ENCODE results near the gene HHAT. TPM values are rescaled to one million over a fixed set of nuclear protein-coding genes. Genes with fewer than 3 reads are reported as not detected.

The HHAT gene
- total and polyA plus RNA-seq, 12 donors = 0.81 to 4.3 (median 2.6) TPM

DNA sequence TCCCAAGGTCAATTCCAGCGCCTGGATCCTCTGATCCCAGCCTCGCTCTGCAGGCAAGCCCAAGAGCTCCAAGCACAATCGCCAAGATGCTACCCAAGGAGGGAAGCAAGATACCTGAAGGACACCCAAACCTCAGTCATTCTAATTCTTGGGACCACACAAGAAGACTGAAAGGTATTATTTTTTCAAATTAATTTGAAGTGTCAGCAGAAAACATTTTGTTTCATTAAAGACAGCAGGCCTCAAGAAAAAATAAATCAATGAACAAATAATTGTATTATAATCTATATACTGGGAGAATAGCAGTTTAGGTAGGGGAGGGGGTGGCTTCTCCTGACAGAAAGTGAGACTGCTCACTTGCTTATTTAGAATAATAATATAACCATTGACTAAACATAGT, 347.8 kb downstream of the HHAT start:
- WGBS, 2 donors = 95 to 100% methylated on average over 3 of the region's 3 CpGs
- ATAC-seq (no peak), DNase-seq (no peak)
- intact Hi-C loops (cut with DNase I) = no loop called here
- no peak overlapping the region for H3K27ac ChIP-seq
- H3K36me3 ChIP-seq = peaks cover 0 to 4% (median 0%) of the 10 kb centered on the region in 9 donors
- H3K27me3 ChIP-seq = no peaks in the 10 kb centered on the region
- TF ChIP-seq, protein P1, sequence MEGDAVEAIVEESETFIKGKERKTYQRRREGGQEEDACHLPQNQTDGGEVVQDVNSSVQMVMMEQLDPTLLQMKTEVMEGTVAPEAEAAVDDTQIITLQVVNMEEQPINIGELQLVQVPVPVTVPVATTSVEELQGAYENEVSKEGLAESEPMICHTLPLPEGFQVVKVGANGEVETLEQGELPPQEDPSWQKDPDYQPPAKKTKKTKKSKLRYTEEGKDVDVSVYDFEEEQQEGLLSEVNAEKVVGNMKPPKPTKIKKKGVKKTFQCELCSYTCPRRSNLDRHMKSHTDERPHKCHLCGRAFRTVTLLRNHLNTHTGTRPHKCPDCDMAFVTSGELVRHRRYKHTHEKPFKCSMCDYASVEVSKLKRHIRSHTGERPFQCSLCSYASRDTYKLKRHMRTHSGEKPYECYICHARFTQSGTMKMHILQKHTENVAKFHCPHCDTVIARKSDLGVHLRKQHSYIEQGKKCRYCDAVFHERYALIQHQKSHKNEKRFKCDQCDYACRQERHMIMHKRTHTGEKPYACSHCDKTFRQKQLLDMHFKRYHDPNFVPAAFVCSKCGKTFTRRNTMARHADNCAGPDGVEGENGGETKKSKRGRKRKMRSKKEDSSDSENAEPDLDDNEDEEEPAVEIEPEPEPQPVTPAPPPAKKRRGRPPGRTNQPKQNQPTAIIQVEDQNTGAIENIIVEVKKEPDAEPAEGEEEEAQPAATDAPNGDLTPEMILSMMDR (IDR thresholded peaks at IDR 0.05) = no peak
- H3K4me3 ChIP-seq = no peak overlapping the region
- peaks cover 0 to 4% (median 0%) of the 10 kb centered on the region in 9 donors for H3K4me1 ChIP-seq
- H3K9me3 ChIP-seq = peaks cover 0 to 3% (median 0%) of the 10 kb centered on the region in 11 donors

DNA sequence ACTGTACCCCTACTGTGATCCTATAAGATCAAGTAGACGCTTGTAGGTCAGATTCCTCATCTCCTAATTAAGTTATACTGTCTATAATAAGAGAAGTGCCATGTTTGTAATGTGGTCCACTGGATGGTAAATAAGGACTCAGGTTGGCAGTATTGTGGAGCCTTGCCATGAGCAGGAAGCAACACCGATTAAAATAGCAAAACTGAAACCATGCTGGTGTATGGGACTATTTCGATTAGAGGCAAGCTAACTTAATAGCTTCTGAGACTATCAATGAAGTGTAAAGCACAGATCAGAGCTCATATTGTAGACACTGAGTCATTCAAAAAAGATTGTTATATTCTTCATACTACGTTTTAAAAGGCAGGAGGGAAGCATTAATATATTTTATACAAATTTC, 348.8 kb downstream of the HHAT start:
- Histone ChIP-seq H3K27me3 (no peaks in the 10 kb centered on the region), H3K4me1 (peaks cover 0 to 4% (median 0%) of the 10 kb centered on the region in 9 donors), H3K4me3 (no peak overlapping the region), H3K36me3 (peaks cover 0 to 4% (median 0%) of the 10 kb centered on the region in 9 donors), H3K27ac (no peak overlapping the region), H3K9me3 (no peaks in the 10 kb centered on the region)
- intact Hi-C loops (cut with DNase I) = no loop called here
- TF ChIP-seq, protein P1 (IDR thresholded peaks at IDR 0.05) = no peak
- no peak for ATAC-seq
- DNase-seq = no peak
- 67 to 81% methylated on average over 4 of the region's 4 CpGs for WGBS, 2 donors

DNA sequence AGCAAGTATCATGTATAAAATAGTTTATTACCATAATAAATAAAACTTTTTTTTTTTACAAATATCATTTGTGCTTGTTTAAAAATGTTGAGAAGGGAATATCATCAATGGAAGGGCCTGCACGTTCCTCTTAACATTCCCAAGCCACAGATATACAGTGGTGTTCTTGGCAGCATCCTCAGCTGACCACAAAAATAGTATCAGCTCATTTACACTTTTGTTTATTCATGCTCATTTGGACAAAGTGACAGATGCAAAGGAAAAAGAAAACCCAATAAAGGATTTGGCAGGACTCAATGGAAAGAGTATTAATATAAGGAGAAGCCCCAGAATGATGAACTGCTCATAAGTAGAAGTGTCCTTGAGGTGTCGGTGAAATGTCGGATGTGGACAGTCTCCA, 349.6 kb downstream of the HHAT start:
- intact Hi-C loops (cut with DNase I) = no loop called here
- H3K4me1 ChIP-seq = peaks cover 0 to 4% (median 0%) of the 10 kb centered on the region in 9 donors
- ATAC-seq (no peak), DNase-seq (no peak)
- no peak overlapping the region for H3K27ac ChIP-seq
- H3K36me3 ChIP-seq = peaks cover 0 to 4% (median 0%) of the 10 kb centered on the region in 9 donors
- TF ChIP-seq, protein P1 (IDR thresholded peaks at IDR 0.05) = no peak
- no peaks in the 10 kb centered on the region for H3K27me3 ChIP-seq
- H3K4me3 ChIP-seq = no peak overlapping the region
- no peaks in the 10 kb centered on the region for H3K9me3 ChIP-seq
- 76 to 77% methylated on average over 3 of the region's 3 CpGs for WGBS, 2 donors

DNA sequence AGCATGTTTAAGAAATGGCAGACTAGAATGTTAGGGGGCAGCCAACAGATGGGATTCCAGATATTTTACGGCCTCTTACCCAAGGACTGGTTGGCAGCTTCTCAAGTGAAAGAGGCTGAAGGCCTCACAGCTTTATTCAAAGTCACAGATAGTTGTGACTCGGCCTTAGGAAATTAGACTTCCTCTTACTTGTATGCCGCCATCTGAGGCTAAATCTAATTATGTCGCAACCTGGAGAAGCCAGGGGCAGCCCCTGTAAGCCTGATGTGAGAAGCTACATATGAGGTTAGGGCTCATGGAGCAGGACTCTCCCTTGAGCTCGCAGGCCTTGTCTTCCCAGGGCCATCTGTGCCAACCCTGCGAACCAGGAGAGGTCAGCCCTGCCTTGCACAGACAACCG, 352.5 kb downstream of the HHAT start:
- no peak overlapping the region for H3K4me3 ChIP-seq
- no peak overlapping the region for H3K27ac ChIP-seq
- 83 to 92% methylated on average over 7 of the region's 7 CpGs for WGBS, 2 donors
- H3K9me3 ChIP-seq = no peaks in the 10 kb centered on the region
- TF ChIP-seq, protein P1 (IDR thresholded peaks at IDR 0.05) = no peak
- intact Hi-C loops (cut with DNase I) = no loop called here
- no peaks in the 10 kb centered on the region for H3K27me3 ChIP-seq
- no peaks in the 10 kb centered on the region for H3K36me3 ChIP-seq
- peaks cover 0 to 4% (median 0%) of the 10 kb centered on the region in 9 donors for H3K4me1 ChIP-seq
- ATAC-seq (peak in 1 of 8 donors; percentile 48), DNase-seq (no peak)

All from heart right ventricle (tissue), 16 donors.